Activated T-cell treated with anti-CD3 and anti-CD28 coated beads for 48 hours (primary cell): ENCODE measurements around the gene ZP1.

ENCODE experiments used
- DNase-seq: peaks from one replicate; pipeline ENCODE4 v3.0.0-alpha.2; 2020; ENCODE audit warnings: low read depth

ZP1 gene

DNA sequence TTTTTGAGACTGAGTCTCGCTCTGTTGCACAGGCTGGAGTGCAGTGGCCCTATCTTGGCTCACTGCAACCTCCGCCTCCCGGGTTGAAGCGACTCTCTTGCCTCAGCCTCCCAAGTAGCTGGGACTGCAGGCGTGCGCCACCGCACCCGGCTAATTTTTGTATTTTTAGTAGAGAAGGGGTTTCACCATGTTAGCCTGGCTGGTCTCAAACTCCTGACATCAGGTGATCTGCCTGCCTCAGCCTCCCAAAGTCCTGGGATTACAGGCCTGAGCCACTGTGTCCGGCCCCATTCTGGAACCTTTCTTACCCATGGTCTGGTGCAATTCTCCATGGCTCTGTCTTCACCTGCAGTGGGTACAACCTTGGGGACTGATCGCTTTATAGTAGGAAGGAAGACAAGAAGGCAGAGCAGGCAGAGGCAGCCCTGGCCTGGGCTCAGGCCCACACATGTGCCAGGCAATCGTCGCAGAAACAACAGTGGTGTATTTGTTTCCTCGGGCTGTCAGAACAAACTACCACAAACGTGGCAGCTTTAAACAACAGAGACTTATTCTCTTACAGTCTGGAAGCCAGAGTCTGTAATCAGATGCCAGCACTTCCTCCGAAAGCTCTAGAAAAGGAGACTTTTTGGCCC, 7.6 kb upstream of the ZP1 start:
- DNase-seq = no peak

- DNase-seq = no peak
These were observed 6.4 kb upstream of the ZP1 start for GRCh38 chr11:60860943-60861342.

DNA sequence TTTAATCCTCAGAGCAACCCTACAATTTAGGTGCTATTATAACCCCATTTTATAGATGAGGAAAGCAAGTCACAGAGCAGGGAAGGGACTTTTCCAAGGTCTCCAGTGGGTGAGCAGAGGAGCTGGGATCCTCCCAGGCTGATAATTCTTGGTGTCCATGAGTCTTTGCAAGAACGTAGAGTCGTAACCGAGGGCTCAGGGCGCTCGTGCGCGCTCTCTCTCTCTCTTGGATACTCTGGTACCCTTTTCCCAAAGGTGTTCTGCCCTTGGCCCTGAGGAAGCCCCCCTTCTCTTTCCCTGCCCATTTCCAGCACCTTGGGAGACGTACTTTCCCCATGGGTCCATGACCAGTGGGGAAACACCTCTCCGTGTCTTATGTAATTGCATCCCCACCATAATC, 5.2 kb upstream of the ZP1 start:
- DNase-seq = no peak

- no peak for DNase-seq
These were observed 3.5 kb upstream of the ZP1 start for GRCh38 chr11:60863550-60864521.

DNA sequence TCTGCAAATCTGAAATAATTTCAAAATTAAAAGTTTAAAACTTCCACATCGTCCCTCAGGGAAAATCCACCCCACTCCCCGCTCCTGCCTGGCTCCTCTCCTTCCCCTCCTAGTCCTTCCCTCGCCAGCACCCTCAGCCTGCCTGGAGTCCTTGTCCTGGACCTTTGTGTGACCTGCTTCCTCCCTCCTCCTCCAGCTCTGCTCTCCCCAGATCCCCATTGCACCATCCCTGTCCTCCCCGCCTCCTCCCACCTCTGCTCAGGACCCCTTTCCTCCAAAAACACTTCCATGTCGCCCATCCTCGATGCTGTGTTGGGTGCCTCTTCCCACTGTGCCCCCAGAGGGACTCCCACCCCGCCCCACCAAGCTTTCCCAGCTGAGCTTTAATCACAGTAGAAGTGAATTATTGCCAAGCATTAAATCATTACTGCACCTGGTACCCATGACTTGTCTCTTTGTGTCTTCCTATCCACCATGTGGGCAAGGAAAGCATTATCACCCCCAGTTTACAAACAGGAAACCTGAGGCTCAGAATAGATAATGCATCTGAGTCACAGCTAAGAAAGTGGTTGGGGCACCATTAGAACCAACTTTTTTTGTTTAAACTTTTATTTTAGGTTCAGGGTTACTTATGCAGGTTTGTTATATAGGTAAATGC, 2.4 kb upstream of the ZP1 start:
- no peak for DNase-seq

- DNase-seq = no peak
These were observed 734 bp downstream of the ZP1 start for GRCh38 chr11:60867871-60868681.

GRCh38 chr11:60868682-60869450, 1.5 kb downstream of the ZP1 start:
- no peak for DNase-seq

DNA sequence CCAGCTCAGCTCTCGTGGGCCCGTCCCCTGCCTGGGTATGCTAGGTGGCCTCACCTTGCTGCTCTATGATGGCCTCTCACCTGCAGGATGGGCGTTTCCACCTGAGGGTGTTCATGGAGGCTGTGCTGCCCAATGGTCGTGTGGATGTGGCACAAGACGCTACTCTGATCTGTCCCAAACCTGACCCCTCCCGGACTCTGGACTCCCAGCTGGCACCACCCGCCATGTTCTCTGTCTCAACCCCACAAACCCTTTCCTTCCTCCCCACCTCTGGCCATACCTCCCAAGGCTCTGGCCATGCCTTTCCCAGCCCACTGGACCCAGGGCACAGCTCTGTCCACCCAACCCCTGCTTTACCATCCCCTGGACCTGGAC, 2.1 kb downstream of the ZP1 start:
- DNase-seq = no peak

- DNase-seq = no peak
These were observed 2.9 kb downstream of the ZP1 start for GRCh38 chr11:60870276-60870675.

GRCh38 chr11:60870733-60871377, 3.5 kb downstream of the ZP1 start:
- no peak for DNase-seq

DNA sequence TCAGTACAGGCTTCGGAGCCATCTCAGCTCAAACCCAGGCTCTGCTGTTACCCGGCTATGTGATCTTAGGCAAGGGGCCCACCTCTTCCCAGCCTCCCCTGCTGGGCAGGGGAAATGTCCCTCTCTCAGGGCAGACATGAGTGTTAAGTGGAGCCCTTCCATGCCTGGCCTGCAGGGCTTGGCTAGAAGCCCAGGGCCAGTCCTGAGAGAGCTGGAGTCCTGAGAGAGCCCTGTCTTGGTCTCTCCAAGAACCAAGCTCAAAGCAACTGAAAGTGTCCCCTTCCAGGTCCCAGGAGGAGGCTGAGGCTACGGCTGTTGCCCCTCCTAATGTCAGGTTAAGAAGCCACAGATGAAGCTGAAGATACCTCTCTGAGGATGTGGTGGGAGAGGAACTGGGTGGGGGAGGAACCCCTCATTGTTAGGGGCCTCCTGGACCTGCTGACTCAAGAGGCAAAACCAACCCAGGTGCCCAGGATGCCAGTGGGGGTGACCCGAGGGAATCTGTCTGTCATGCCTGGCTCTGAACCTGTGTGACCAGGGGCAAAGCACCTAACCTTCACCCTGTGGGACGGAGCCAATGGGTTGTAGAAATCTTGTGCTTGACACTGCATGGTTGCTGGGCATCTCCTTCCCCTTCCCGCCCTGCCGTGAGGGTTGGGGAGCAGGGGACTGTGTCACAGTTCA, 4.2 kb downstream of the ZP1 start:
- no peak for DNase-seq

GRCh38 chr11:60872124-60872960, 5.0 kb downstream of the ZP1 start:
- no peak for DNase-seq

GRCh38 chr11:60872961-60873524, 5.7 kb downstream of the ZP1 start:
- no peak for DNase-seq

GRCh38 chr11:60873533-60873932, 6.2 kb downstream of the ZP1 start:
- DNase-seq = no peak

DNA sequence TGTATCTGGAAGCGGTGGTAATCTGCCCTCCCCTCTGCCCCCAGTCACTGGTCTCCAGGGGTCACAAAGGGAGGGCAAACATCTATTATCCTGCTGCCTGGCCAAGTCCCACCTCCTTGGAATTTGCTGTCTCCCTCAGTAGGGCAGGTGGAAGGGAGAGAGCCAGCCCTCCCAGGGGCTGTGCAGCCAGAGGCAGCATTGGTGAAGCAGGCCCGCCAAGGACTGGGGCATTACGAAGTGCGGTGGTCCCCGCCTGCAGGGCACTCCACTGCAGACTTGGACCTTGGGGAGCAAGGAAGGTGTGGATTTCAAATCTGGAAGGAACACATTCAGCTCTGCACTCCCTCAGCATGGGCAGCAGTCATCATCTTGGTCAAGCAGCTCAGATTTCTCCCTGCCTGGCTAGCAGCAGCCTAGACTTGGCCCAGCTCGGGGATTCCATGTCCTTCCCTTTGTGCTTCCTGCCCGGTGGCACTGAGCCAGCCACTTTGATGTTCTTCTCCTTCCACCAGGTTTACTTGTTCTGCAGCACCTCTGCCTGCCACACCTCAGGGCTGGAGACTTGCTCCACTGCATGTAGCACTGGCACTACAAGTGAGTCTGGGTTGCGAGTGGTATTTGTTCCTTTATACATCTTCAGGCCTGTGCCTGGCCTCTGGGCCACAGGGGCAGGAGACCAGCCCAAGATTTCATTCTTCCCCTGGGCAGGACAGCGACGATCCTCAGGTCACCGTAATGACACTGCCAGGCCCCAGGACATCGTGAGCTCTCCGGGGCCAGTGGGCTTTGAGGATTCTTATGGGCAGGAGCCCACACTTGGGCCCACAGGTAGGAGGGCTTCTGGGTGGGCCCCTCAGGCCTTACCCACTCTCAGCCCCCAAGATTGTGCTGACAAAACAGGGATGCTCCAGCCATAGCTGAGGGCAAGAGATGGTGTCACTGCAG, 7.4 kb downstream of the ZP1 start:
- DNase-seq = no peak

- DNase-seq = no peak
These were observed 8.2 kb downstream of the ZP1 start for GRCh38 chr11:60875366-60876167.

DNA sequence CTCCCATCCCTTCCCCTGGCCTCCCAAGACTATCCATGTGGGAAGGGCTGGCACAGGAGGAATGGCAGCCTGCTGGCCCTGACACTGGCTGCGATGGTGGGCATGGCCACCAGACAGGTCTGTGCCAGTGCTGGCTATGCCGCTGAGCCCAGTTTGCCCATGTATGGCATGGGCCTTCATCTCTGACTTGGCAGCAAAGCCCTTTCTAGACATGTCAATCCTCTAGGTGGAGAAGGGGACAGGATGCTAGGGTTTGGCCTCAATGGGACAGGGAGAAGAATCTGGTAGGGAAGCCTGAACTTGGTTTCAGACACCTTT, 8.8 kb downstream of the ZP1 start:
- no peak for DNase-seq
